Measurements from ENCODE around the gene IGFN1.

Gene IGFN1

GRCh38 chr1:201215531-201216357, 25.1 kb downstream of the IGFN1 start:
- DNase-seq (ENCODE audit: insufficient read length, low spot score), result no peak
- no peak for FAIRE-seq

- no peak for FAIRE-seq
Observed at GRCh38 chr1:201216395-201217085, 25.9 kb downstream of the IGFN1 start.

GRCh38 chr1:201217146-201217545, 26.5 kb downstream of the IGFN1 start:
- no peak for DNase-seq (ENCODE audit: insufficient read length, low spot score)
- FAIRE-seq, result no peak

More at GRCh38 chr1:201216395-201217085, 25.9 kb downstream of the IGFN1 start:
- DNase-seq (ENCODE audit: insufficient read length, low spot score), result no peak

GRCh38 chr1:201217851-201218250, 27.2 kb downstream of the IGFN1 start:
- no peak for DNase-seq (ENCODE audit: insufficient read length, low spot score)
- FAIRE-seq, result no peak

GRCh38 chr1:201218409-201218808, 27.8 kb downstream of the IGFN1 start:
- DNase-seq (ENCODE audit: insufficient read length, low spot score) (no peak), FAIRE-seq (no peak)

- DNase-seq (ENCODE audit: insufficient read length, low spot score), result no peak
- FAIRE-seq, result no peak
Observed at GRCh38 chr1:201219481-201220387, 29.1 kb downstream of the IGFN1 start.

- DNase-seq (ENCODE audit: insufficient read length, low spot score) (no peak), FAIRE-seq (no peak)
Observed at GRCh38 chr1:201220388-201220715, 29.7 kb downstream of the IGFN1 start.

GRCh38 chr1:201221201-201221846, 30.7 kb downstream of the IGFN1 start:
- no peak for FAIRE-seq

GRCh38 chr1:201222125-201222524, 31.5 kb downstream of the IGFN1 start:
- DNase-seq (ENCODE audit: insufficient read length, low spot score), result no peak
- FAIRE-seq, result no peak

More at GRCh38 chr1:201221201-201221846, 30.7 kb downstream of the IGFN1 start:
- no peak for DNase-seq (ENCODE audit: insufficient read length, low spot score)

GRCh38 chr1:201223852-201224665, 33.4 kb downstream of the IGFN1 start:
- FAIRE-seq, result no peak
- no peak for DNase-seq (ENCODE audit: insufficient read length, low spot score)

- no peak for FAIRE-seq
Observed at GRCh38 chr1:201224666-201225370, 34.2 kb downstream of the IGFN1 start.

GRCh38 chr1:201226178-201226514, 35.5 kb downstream of the IGFN1 start:
- FAIRE-seq (no peak), DNase-seq (ENCODE audit: insufficient read length, low spot score) (no peak)

More at GRCh38 chr1:201224666-201225370, 34.2 kb downstream of the IGFN1 start:
- no peak for DNase-seq (ENCODE audit: insufficient read length, low spot score)

GRCh38 chr1:201226859-201227488, 36.4 kb downstream of the IGFN1 start:
- no peak for DNase-seq (ENCODE audit: insufficient read length, low spot score)
- no peak for FAIRE-seq

- DNase-seq (ENCODE audit: insufficient read length, low spot score), result no peak
- no peak for FAIRE-seq
Observed at GRCh38 chr1:201228011-201228983, 37.7 kb downstream of the IGFN1 start.

- FAIRE-seq (no peak), DNase-seq (ENCODE audit: insufficient read length, low spot score) (no peak)
Observed at GRCh38 chr1:201229095-201229494, 38.5 kb downstream of the IGFN1 start.

GRCh38 chr1:201229771-201230635, 39.4 kb downstream of the IGFN1 start:
- FAIRE-seq, result no peak
- DNase-seq (ENCODE audit: insufficient read length, low spot score), result no peak

GRCh38 chr1:201230676-201231075, 40.1 kb downstream of the IGFN1 start:
- DNase-seq (ENCODE audit: insufficient read length, low spot score) (no peak), FAIRE-seq (no peak)

All from GM19239 (cell line).